ENCODE measurements around the gene MYO1C.
"Not testable (repeated sequence)": the region's sequence is repeated elsewhere in the genome, so short reads cannot be mapped to it uniquely, and the experiment has no call there.

Gene MYO1C

GRCh38 chr17:1420163-1420562, 72.3 kb downstream of the MYO1C start:
- no peak for DNase-seq

GRCh38 chr17:1418476-1418875, 74.0 kb downstream of the MYO1C start:
- not testable (repeated sequence) for DNase-seq

DNA sequence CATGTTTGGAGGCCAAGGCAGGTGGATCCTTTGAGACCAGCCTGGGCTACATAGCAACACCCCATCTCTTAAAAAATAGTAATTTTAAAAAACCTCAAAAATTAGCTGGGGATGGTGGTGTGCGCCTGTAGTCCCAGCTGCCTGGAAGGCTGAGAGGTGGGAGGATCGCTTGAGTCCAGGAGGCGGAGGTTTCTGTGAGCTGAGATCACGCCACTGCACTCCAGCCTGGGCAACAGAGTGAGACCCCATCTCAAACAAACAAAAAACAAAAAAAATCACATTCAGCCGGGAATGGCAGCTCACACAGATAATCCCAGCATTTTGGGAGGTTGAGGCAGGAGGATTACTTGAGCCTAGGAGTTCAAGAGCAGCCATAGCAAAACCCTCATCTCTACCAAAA, 76.1 kb downstream of the MYO1C start:
- DNase-seq, result no peak

DNA sequence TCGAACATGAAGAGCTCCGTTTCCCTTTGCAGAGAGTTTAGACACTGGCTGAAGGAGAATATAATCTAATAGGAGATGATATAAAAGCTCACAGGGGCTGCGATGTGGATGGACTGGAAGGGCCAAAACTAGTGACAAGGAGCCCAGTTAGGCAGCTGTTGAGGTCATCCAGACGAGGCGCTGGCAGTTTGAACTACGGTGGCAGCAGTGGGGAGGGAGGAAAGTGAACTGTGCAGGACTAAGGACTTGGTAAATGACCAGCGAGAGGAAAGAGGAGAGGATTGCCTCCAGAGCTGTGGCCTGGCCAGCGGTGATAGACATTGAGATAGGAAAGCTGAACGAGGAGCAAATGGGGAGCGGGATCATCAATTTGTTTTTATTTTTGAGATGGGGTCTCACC, 77.9 kb downstream of the MYO1C start:
- DNase-seq, result no peak

Data from NCI-H2171 treated with DMSO at 0.1 percent for 48 hours (cell line).